NOMO-1 (cell line): ENCODE results near the gene OTUD7B.
A peak's percentile ranks its signal among the peaks of the same experiment; 100 is the strongest.
"Not testable (repeated sequence)": the region's sequence is repeated elsewhere in the genome, so short reads cannot be mapped to it uniquely, and the experiment has no call there.

ENCODE experiments used
- DNase-seq, 2 experiments: peaks; one replicate each; lab custom pipeline; 2025; ENCODE audit not compliant: unreplicated experiment in 2 of 2; lab: John Stamatoyannopoulos, UW

The OTUD7B gene

GRCh38 chr1:149962039-149962647, 48.4 kb downstream of the OTUD7B start:
- peak; percentile 30 to 82 for DNase-seq

- DNase-seq, result not testable (repeated sequence)
Observed at GRCh38 chr1:149957548-149957947, 53.0 kb downstream of the OTUD7B start.

GRCh38 chr1:149949911-149950310, 60.6 kb downstream of the OTUD7B start:
- DNase-seq, result no peak

- DNase-seq, result no peak
Observed at GRCh38 chr1:149945206-149945605, 65.3 kb downstream of the OTUD7B start.

- DNase-seq, result no peak
Observed at GRCh38 chr1:149942885-149943284, 67.6 kb downstream of the OTUD7B start.

GRCh38 chr1:149942207-149942606, 68.3 kb downstream of the OTUD7B start:
- DNase-seq, result no peak

- no peak for DNase-seq
Observed at GRCh38 chr1:149940427-149940826, 70.1 kb downstream of the OTUD7B start.

GRCh38 chr1:149938668-149939003, 71.9 kb downstream of the OTUD7B start:
- DNase-seq, result not testable (repeated sequence)

GRCh38 chr1:149937759-149938158, 72.8 kb downstream of the OTUD7B start:
- DNase-seq, result no peak

GRCh38 chr1:149936992-149937705, 73.4 kb downstream of the OTUD7B start:
- DNase-seq, result no peak

GRCh38 chr1:149936170-149936991, 74.1 kb downstream of the OTUD7B start, which contains the start of gene MTMR11:
Gene MTMR11, minus strand, starts transcription at chr1:149936879. Its CDS starts 232 bp downstream, at chr1:149936647.
- DNase-seq, result no peak

GRCh38 chr1:149934356-149934755, 76.2 kb downstream of the OTUD7B start:
- DNase-seq, result no peak

- no peak for DNase-seq
Observed at GRCh38 chr1:149933208-149933607, 77.3 kb downstream of the OTUD7B start.

GRCh38 chr1:149932474-149932873, 78.1 kb downstream of the OTUD7B start:
- no peak for DNase-seq

GRCh38 chr1:149931212-149931790, 79.2 kb downstream of the OTUD7B start:
- DNase-seq, result peak; percentile 68 to 78

GRCh38 chr1:149929856-149930255, 80.7 kb downstream of the OTUD7B start:
- DNase-seq, result no peak

- DNase-seq, result peak in 1 of 2 experiments; percentile 18
Observed at GRCh38 chr1:149928401-149928724, 82.2 kb downstream of the OTUD7B start.

- DNase-seq, result peak; percentile 92 to 96
Observed at GRCh38 chr1:149927563-149928400, 82.7 kb downstream of the OTUD7B start, which contains the start of gene SF3B4. Gene SF3B4, minus strand, starts transcription at chr1:149927803. Its CDS starts 44 bp downstream, at chr1:149927759.

- DNase-seq, result no peak
Observed at GRCh38 chr1:149927056-149927562, 83.4 kb downstream of the OTUD7B start.

GRCh38 chr1:149926296-149926695, 84.2 kb downstream of the OTUD7B start:
- DNase-seq, result no peak
